ENCODE data around the gene CFH.
A peak's percentile ranks its signal among the peaks of the same experiment; 100 is the strongest.

Gene CFH

DNA sequence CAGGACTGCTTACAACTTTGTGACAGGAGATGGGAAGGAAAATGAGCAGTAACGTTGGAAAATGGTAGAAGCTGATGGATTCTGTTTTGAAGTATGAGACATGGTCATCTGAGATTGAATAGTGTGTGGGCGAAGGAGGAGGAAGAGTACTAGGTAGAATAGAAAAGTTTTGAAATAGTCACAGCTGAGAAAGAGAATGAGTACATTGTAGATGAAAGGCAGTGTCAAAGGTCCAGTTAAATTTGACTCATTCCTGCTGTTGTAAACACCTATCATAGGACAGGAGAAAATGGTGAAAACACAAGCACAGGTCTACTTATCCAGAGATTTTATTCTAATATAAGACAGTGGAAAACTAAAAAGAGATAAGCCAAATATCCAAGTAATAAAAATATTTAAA is 66.0 kb downstream of the CFH start:
- DNase-seq = no peak
- Mint-ChIP-seq H3K27me3 (ENCODE audit: low read depth, poor library complexity) (no peaks in the 10 kb centered on the region), H3K27ac (no peak overlapping the region), H3K9me3 (no peaks in the 10 kb centered on the region), H3K36me3 (ENCODE audit: low read depth) (no peaks in the 10 kb centered on the region), H3K4me1 (no peaks in the 10 kb centered on the region), H3K4me3 (no peak overlapping the region)
- TF ChIP-seq, protein P1, sequence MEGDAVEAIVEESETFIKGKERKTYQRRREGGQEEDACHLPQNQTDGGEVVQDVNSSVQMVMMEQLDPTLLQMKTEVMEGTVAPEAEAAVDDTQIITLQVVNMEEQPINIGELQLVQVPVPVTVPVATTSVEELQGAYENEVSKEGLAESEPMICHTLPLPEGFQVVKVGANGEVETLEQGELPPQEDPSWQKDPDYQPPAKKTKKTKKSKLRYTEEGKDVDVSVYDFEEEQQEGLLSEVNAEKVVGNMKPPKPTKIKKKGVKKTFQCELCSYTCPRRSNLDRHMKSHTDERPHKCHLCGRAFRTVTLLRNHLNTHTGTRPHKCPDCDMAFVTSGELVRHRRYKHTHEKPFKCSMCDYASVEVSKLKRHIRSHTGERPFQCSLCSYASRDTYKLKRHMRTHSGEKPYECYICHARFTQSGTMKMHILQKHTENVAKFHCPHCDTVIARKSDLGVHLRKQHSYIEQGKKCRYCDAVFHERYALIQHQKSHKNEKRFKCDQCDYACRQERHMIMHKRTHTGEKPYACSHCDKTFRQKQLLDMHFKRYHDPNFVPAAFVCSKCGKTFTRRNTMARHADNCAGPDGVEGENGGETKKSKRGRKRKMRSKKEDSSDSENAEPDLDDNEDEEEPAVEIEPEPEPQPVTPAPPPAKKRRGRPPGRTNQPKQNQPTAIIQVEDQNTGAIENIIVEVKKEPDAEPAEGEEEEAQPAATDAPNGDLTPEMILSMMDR (IDR thresholded peaks at IDR 0.05) = no peak

DNA sequence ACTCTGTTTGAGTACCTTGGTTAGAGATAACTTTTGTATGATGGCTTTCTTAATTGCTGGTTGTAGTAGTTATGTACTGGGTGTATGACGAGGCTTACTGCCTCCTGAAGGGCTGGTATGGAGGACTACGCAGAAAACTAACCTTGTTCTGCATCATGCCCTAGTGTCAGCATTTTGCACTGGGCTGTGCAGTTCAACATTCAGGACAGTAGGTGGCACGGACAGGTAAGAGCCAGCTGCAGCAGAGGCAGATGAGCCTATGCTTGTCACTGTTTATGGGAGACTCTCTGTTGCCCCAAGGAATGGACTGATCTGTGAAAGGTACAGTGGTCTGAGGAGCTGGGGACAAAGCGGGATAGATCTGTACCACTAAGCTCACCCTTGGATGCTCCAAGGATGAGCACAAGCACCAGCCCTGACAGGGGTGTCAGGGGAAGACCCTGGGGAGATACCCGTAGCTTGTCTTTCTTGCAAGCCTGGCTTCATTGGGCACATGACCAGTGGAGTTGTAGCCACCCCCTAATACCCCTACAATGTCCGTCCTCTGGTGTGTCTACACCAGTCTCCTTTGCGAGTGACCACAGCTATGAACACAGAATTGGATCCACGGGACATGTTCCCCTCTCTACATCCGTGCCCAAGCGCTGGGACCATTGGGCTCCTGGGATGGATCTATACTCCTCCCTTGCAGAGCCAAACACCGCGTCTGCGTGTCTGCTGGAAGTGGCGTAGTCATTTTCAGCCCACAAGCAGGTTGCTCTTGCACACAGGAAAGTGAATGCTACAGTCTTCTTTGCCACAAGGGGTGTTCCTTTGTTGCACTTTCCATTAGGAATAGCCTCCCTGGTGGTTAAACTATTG is 71.7 kb downstream of the CFH start:
- no peaks in the 10 kb centered on the region for H3K27me3 Mint-ChIP-seq (ENCODE audit: low read depth, poor library complexity)

DNA sequence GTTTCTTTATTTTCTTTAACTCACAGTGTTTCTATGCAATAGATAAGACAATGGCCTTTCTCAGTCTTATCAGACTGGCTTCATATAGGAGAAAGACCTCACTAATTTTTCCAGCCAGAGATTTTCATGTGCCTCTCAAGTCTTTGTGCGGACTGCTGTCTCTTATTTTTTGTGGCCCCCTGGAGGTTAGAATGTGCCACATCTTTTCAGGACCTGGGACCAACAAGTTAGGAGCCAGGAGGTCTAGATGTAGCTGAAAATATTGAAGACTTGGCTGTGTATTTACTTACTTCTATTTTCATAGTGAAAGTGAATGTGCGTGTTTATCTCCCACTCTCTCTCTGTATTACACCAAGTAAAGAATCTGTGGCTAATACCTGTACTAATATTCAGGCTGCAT is 80.7 kb downstream of the CFH start:
- H3K27ac Mint-ChIP-seq = no peak overlapping the region
- H3K4me3 Mint-ChIP-seq = no peak overlapping the region
- no peak for DNase-seq
- no peaks in the 10 kb centered on the region for H3K27me3 Mint-ChIP-seq (ENCODE audit: low read depth, poor library complexity)
- H3K36me3 Mint-ChIP-seq (ENCODE audit: low read depth) = no peaks in the 10 kb centered on the region
- TF ChIP-seq, protein P1 (IDR thresholded peaks at IDR 0.05) = no peak
- H3K4me1 Mint-ChIP-seq = no peaks in the 10 kb centered on the region
- peaks cover 7% of the 10 kb centered on the region for H3K9me3 Mint-ChIP-seq

More for the DNA sequence above, 71.7 kb downstream of the CFH start:
- H3K27ac Mint-ChIP-seq = no peak overlapping the region
- H3K36me3 Mint-ChIP-seq (ENCODE audit: low read depth) = no peaks in the 10 kb centered on the region
- no peaks in the 10 kb centered on the region for H3K4me1 Mint-ChIP-seq
- H3K9me3 Mint-ChIP-seq = no peaks in the 10 kb centered on the region
- DNase-seq = peak; percentile 68
- H3K4me3 Mint-ChIP-seq = no peak overlapping the region
- TF ChIP-seq, protein P1 (IDR thresholded peaks at IDR 0.05) = peak; percentile 75

DNA sequence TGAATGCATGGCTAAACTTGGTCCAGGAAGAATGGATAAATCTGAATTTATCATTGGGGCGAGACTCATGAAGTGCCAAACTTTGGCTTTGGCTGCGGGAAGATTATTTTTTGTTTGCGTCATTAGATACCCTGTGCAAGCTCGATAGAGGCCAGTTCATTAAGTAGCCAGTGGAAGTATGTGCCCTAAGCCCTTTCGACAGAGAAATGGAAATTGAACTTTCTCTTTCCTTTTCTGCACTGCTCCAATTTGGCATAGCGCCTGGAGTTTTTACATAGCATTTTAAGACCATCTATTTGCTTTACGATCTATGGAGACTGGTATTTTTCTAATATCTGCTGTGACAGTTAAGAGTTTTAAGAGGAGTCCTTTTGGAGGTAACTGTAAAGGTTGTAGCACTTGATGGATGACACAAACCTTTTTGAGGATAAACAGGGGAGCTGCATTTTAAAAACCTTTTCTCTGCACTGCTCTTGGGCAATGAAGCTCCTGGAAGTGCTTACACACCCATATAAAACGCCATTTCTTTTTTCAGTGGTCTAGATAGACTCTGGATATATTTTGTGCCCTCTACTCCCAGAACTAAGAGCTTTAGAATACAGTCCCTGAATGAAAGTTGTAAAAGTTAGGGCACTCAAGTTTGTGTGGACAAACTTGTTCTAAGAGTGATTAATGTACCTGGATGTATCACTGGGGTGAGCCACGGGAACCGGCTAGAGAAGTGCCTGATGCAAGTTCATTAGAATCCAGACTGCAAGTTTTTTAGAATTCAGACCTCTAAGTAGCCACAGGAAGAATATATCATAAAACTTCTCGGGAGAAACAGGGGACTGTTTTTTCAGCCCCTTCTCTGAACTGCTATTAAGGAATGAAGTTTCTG is 81.5 kb downstream of the CFH start:
- H3K4me1 Mint-ChIP-seq = no peaks in the 10 kb centered on the region
- H3K27me3 Mint-ChIP-seq (ENCODE audit: low read depth, poor library complexity) = no peaks in the 10 kb centered on the region
- H3K4me3 Mint-ChIP-seq = no peak overlapping the region
- TF ChIP-seq, protein P1 (IDR thresholded peaks at IDR 0.05) = no peak
- no peak overlapping the region for H3K27ac Mint-ChIP-seq
- DNase-seq = no peak
- H3K9me3 Mint-ChIP-seq = peaks cover 15% of the 10 kb centered on the region
- H3K36me3 Mint-ChIP-seq (ENCODE audit: low read depth) = no peaks in the 10 kb centered on the region

DNA sequence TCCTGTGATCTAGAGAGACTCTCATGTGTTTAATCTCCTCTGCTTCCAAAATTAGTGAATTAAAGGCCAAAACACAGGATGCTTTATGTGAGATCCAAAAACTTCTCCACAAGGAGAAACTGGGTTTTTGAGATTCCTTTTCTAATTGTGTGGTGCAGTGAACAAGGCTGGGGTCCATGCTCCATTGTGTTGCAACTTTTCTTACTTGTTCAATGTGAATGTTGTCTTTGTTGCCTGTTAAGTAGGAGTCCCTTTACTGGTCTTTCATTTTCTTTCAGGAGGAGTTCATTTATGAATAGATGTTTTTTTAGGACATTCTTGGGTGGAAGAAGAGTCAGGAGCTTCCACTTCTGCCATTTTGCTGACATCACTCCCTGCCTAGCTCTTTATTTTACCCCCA is 82.2 kb downstream of the CFH start:
- TF ChIP-seq, protein P1 (IDR thresholded peaks at IDR 0.05) = no peak
- peaks cover 16% of the 10 kb centered on the region for H3K9me3 Mint-ChIP-seq
- no peak overlapping the region for H3K4me3 Mint-ChIP-seq
- H3K4me1 Mint-ChIP-seq = no peaks in the 10 kb centered on the region
- no peaks in the 10 kb centered on the region for H3K27me3 Mint-ChIP-seq (ENCODE audit: low read depth, poor library complexity)
- no peaks in the 10 kb centered on the region for H3K36me3 Mint-ChIP-seq (ENCODE audit: low read depth)
- DNase-seq = no peak
- H3K27ac Mint-ChIP-seq = no peak overlapping the region

Data from nephron progenitor cell (in vitro differentiated cells).